OCI-LY7 (cell line): Measurements from ENCODE around the gene HINT1. TPM values are rescaled to one million over a fixed set of nuclear protein-coding genes. Genes with fewer than 3 reads are reported as not detected.

Experiments
- Bru-seq: library from RNA; stranded (reverse); fragments of 400-500 nt; gene quantifications from one replicate; lab custom pipeline; 2021; lab: Mats Ljungman, UMichigan
- BruChase-seq, 2 experiments: library from RNA; stranded (reverse); fragments of 400-500 nt; gene quantifications; one replicate each; lab custom pipeline; 2021; lab: Mats Ljungman, UMichigan
- BruUV-seq: library from RNA; stranded (reverse); fragments of 400-500 nt; replicated peaks from 2 replicates; lab custom pipeline; 2021; lab: Mats Ljungman, UMichigan
- CTCF ChIA-PET: fragments of 300-600 bp; sonication (Branson Sonifier 250); formaldehyde crosslinking; loops from one replicate; lab custom pipeline; 2022; ENCODE audit warnings: antibody characterized with exemption; ENCODE audit not compliant: unreplicated experiment; lab: Charles Lee
- POLR2A ChIA-PET: fragments of 300-600 bp; sonication (Branson Sonifier 250); formaldehyde crosslinking; loops from one replicate; lab custom pipeline; 2022; ENCODE audit warnings: antibody characterized with exemption; lab: Charles Lee
- DNase-seq: peaks from one replicate; pipeline ENCODE4 v3.0.0-alpha.2; 2015; ENCODE audit warnings: low spot score
- H2AFZ ChIP-seq: fragments of 200-600 bp; sonication (generic), shearing (Covaris generic); 2 replicates; pipeline ENCODE4 v1.6.1; 2014; ENCODE audit warnings: mild to moderate bottlenecking, antibody characterized with exemption, low read length, moderate library complexity
- H3K27ac ChIP-seq: fragments of 200-600 bp; sonication (generic); 2 replicates; pipeline ENCODE4 v1.5.1; 2014; ENCODE audit warnings: mixed run types, low read depth, mild to moderate bottlenecking, moderate library complexity, low read length, inconsistent platforms; ENCODE audit not compliant: poor library complexity, severe bottlenecking
- H3K36me3 ChIP-seq: fragments of 200-600 bp; sonication (generic); 2 replicates; pipeline ENCODE4 v1.6.1; 2014; ENCODE audit warnings: mild to moderate bottlenecking, antibody characterized with exemption, low read length, moderate library complexity, mixed read lengths; ENCODE audit not compliant: insufficient read depth
- H3K4me1 ChIP-seq: fragments of 200-600 bp; sonication (generic); 2 replicates; pipeline ENCODE4 v1.5.1; 2014; ENCODE audit warnings: mild to moderate bottlenecking, low read length; ENCODE audit not compliant: insufficient read depth, poor library complexity, severe bottlenecking
- H3K4me2 ChIP-seq: fragments of 200-600 bp; sonication (generic); 2 replicates; pipeline ENCODE4 v1.6.1; 2014; ENCODE audit warnings: mild to moderate bottlenecking, low read length
- H3K4me3 ChIP-seq: fragments of 200-600 bp; sonication (generic); 2 replicates; pipeline ENCODE4 v1.5.1; 2014; ENCODE audit warnings: mild to moderate bottlenecking, low read depth, low read length; ENCODE audit not compliant: poor library complexity, severe bottlenecking
- H3K79me2 ChIP-seq: fragments of 200-600 bp; sonication (generic); 2 replicates; pipeline ENCODE4 v1.6.1; 2016; ENCODE audit warnings: low read depth, mild to moderate bottlenecking, low read length, moderate library complexity, mixed read lengths; ENCODE audit not compliant: insufficient read depth
- H3K9me2 ChIP-seq: fragments of 200-600 bp; sonication (generic); 2 replicates; pipeline ENCODE4 v1.6.1; 2016; ENCODE audit warnings: mild to moderate bottlenecking, low read length, mixed read lengths; ENCODE audit not compliant: insufficient read depth
- H3K9me3 ChIP-seq: fragments of 200-600 bp; sonication (generic); 2 replicates; pipeline ENCODE4 v1.6.1; 2014; ENCODE audit warnings: mild to moderate bottlenecking, mixed run types, low read length, mixed read lengths
- H4K20me1 ChIP-seq: fragments of 200-600 bp; sonication (generic); 2 replicates; pipeline ENCODE4 v1.6.1; 2014; ENCODE audit warnings: mild to moderate bottlenecking, antibody characterized with exemption, low read length, moderate library complexity, mixed read lengths; ENCODE audit not compliant: insufficient read depth
- EZH2phosphoT487 ChIP-seq: fragments of 200-600 bp; sonication (generic); IDR thresholded peaks from 2 replicates; pipeline ENCODE4 v1.6.1; 2018; ENCODE audit warnings: low read depth, borderline replicate concordance, mild to moderate bottlenecking, mixed run types, antibody characterized with exemption, low read length, moderate library complexity, mixed read lengths
- intact Hi-C: fragments of 100-400 bp; cut with micrococcal nuclease; formaldehyde crosslinking; loops from one replicate; pipeline ENCODE4 v1.10.0; 2022; ENCODE audit not compliant: unreplicated experiment
- long read RNA-seq: library from polyadenylated mRNA; stranded (forward); transcript quantifications from one replicate; pipeline ENCODE4 v2.0.0, GENCODE V29; 2022
- total RNA-seq, 2 experiments: library from RNA; depleted of rRNA in 1 of 2; stranded (reverse); fragments of >200 nt in 1 of 2; shearing (Covaris generic) in 1 of 2; gene quantifications; 2 replicates each; pipeline ENCODE4 v1.2.3, GENCODE V29; 2014 to 2022
- TF ChIP-seq, protein P1 (sequence below): fragments of 200-600 bp; sonication (generic); conservative IDR thresholded peaks from 2 replicates; pipeline ENCODE4 v1.5.1; 2014; ENCODE audit warnings: mild to moderate bottlenecking, antibody characterized with exemption, low read length, moderate library complexity, mixed read lengths

Gene HINT1
- total RNA-seq (2014; rRNA removed; shearing (Covaris generic)) (205 and 343 TPM in 2 replicates), total RNA-seq (2022) (246 and 253 TPM in 2 replicates), Bru-seq, nascent RNA (percentile 97 among the genes with signal in this experiment), BruChase-seq, experiment 1, labeled RNA remaining after a 6-hour chase (percentile 98 among the genes with signal in this experiment), BruChase-seq, experiment 2, labeled RNA remaining after a 2-hour chase (percentile 96 among the genes with signal in this experiment)
- long read RNA-seq, transcript HINT1-201 (3 exons, 1,081 nt): major isoform, 232 of 262 reads
- long read RNA-seq, transcript HINT1-204 (2 exons, 681 nt): minor isoform, 8 of 262 reads
- long read RNA-seq, partial matches to known transcripts: 9 of 262 reads
- long read RNA-seq, other reads (novel, unspliced or antisense): 6 of 262 reads

DNA sequence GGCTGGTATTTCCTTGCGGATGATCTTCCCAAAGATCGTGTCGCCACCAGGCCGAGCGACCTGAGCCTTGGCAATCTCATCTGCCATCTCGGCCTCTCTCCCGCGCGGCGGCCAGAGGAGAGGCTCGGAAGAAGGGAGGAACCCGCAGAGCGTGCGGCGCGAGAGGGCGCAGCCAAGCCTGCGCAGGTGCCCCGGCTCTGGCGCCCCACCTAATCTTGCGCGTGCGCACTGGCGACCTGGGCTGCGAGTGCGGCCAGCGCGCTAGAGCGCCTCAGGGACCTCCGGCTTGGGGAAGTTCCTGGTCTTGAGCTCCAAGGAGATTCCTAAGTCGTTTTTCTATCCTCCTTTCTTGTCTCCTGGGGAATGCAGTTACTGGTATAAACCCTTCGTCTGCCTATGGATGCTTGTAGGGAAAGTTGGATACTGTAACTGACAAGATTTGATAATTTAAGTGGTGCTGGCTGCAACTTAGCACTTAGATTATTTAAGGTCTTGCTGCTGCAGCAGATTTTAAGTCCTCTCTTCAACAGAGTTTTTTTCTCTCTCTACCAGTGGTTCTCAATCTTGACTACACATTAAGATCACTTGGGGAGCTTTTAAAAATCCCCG, at the start of gene HINT1:
Gene HINT1 (minus strand): TSS at position 138 of the 609 bp plus-strand sequence. CDS start 51 bp downstream, at position 87.
- Histone ChIP-seq H3K4me3 (peak within 1 kb of the TSS; percentile 74), H3K27ac (peak within 1 kb of the TSS; percentile 75), H2AFZ (peak within 1 kb of the TSS; percentile 82), H4K20me1 (peaks cover 7% of the 10 kb centered on the region; the same call in 1 of the 2 replicates), H3K79me2 (peaks cover 43% of the 10 kb centered on the region), H3K36me3 (peaks cover 35% of the 10 kb centered on the region), H3K4me2 (peak within 1 kb of the TSS; percentile 83), H3K9me3 (no peaks in the 10 kb centered on the region), H3K4me1 (peaks cover 28% of the 10 kb centered on the region), H3K9me2 (no peaks in the 10 kb centered on the region)
- ChIA-PET POLR2A (interaction anchor here (0.6 to 1.6 kb wide), 15 partner anchors 10 to 468 kb away, joined by 3 to 10 read pairs (median 4); no protein-coding TSS in a partner anchor), CTCF (interaction anchor here (1.0 to 1.3 kb wide), 3 partner anchors 44 to 217 kb away, joined by 3 to 9 read pairs (median 5); no protein-coding TSS in a partner anchor)
- intact Hi-C loops: loop anchor here (1.0 to 10.0 kb wide), 5 partner anchors 44 to 840 kb away; partner anchors contain the start of genes CDC42SE2, FNIP1 and RAPGEF6
- no peak for TF ChIP-seq EZH2phosphoT487
- TF ChIP-seq, protein P1, sequence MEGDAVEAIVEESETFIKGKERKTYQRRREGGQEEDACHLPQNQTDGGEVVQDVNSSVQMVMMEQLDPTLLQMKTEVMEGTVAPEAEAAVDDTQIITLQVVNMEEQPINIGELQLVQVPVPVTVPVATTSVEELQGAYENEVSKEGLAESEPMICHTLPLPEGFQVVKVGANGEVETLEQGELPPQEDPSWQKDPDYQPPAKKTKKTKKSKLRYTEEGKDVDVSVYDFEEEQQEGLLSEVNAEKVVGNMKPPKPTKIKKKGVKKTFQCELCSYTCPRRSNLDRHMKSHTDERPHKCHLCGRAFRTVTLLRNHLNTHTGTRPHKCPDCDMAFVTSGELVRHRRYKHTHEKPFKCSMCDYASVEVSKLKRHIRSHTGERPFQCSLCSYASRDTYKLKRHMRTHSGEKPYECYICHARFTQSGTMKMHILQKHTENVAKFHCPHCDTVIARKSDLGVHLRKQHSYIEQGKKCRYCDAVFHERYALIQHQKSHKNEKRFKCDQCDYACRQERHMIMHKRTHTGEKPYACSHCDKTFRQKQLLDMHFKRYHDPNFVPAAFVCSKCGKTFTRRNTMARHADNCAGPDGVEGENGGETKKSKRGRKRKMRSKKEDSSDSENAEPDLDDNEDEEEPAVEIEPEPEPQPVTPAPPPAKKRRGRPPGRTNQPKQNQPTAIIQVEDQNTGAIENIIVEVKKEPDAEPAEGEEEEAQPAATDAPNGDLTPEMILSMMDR: peak; percentile 29; the same call in 1 of the 2 replicates
- peak; percentile 97 for DNase-seq
- BruUV-seq: no TSS peak

DNA sequence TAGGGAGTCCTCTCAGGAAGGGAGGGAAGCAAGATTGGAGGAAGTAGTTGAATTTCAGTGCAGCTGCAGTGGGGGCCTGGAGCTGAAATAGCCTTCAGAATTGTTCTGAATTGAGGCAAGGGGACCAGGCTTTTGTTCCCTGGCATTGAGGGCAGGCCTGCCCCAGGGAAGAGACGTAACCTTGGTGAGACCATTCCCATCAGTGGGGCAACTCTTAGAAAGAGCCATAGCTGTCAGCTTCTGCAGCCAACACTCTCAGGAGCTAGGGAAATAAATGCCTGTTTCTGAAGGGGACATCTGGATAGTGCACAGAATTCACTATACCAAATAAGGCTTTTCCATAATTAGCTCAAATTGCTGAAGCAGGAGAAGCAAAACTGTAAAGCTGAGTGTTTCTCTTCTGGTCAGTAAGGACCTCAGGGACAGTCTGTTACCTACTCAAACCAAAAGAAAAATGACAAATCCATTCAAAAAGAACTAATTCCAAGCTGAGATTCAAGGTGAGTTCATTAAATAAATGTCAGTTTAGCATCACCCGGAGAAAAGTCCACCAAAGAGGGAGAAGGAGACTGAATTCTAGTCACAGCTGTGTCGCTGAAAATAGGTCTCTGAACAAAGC, 49.7 kb upstream of the HINT1 start:
- intact Hi-C loops: no loop called here
- DNase-seq: no peak
- no peak overlapping the region for H2AFZ ChIP-seq
- peaks cover 45% of the 10 kb centered on the region for H3K4me1 ChIP-seq
- H3K27ac ChIP-seq: no peak overlapping the region
- no peak overlapping the region for H3K4me3 ChIP-seq
- no peaks in the 10 kb centered on the region for H3K9me3 ChIP-seq
- no TSS peak for BruUV-seq
- peaks cover 50% of the 10 kb centered on the region for H3K79me2 ChIP-seq
- POLR2A ChIA-PET: interaction anchor here (0.6 to 7.5 kb wide), 14 partner anchors 11 to 158 kb away, joined by 3 to 67 read pairs (median 4); partner anchors contain the start of genes CDC42SE2 and HINT1
- TF ChIP-seq, protein P1: no peak
- TF ChIP-seq EZH2phosphoT487: no peak
- H3K9me2 ChIP-seq: no peaks in the 10 kb centered on the region
- no peaks in the 10 kb centered on the region for H4K20me1 ChIP-seq
- CTCF ChIA-PET: no interaction called here
- no peaks in the 10 kb centered on the region; the same call in 1 of the 2 replicates for H3K36me3 ChIP-seq
- H3K4me2 ChIP-seq: peak overlapping the region; percentile 20; the same call in 1 of the 2 replicates
